CD4-positive, alpha-beta T cell (primary cell): ENCODE measurements around the gene NYNRIN. TPM values are rescaled to one million over a fixed set of nuclear protein-coding genes. Genes with fewer than 3 reads are reported as not detected.
A peak's percentile ranks its signal among the peaks of the same experiment; 100 is the strongest.

Experiments used
- ATAC-seq: fragments of 200-7000 bp; cut with Tn5 transposase; one replicate; pipeline ENCODE4 v1.10.0; 2022; ENCODE audit warnings: mild to moderate bottlenecking; ENCODE audit not compliant: poor library complexity
- CTCF ChIA-PET: fragments of 350-600 bp; sonication (Branson Sonifier 250); formaldehyde crosslinking; loops from one replicate; lab custom pipeline; 2021; ENCODE audit warnings: antibody characterized with exemption, inconsistent platforms; lab: Charles Lee
- POLR2A ChIA-PET: fragments of 350-600 bp; sonication (Branson Sonifier 250); formaldehyde crosslinking; loops from one replicate; lab custom pipeline; 2021; ENCODE audit warnings: antibody characterized with exemption, inconsistent platforms; lab: Charles Lee
- DNase-seq, 14 experiments: peaks; one replicate each; pipeline ENCODE4 v3.0.0-alpha.2; 2013 to 2020; ENCODE audit warnings: mixed read lengths in 2 of 14
- H3K27ac ChIP-seq, 2 donors: one replicate each; pipeline versions ENCODE4 v1.5.1 to v1.7.0; 2013; ENCODE audit warnings: low read length in 2 of 2, low read depth in 1 of 2, mild to moderate bottlenecking in 1 of 2
- H3K27me3 ChIP-seq, 2 experiments: 1 replicate in 1 of 2; 2 replicates in 1 of 2; pipeline versions ENCODE4 v1.6.1 to v1.7.0; 2013; ENCODE audit warnings: low read length in 2 of 2, control low read depth in 1 of 2, mild to moderate bottlenecking in 1 of 2, moderate library complexity in 1 of 2; ENCODE audit not compliant: insufficient read depth in 2 of 2, control insufficient read depth in 1 of 2
- H3K36me3 ChIP-seq: one replicate; pipeline ENCODE4 v1.6.1; 2013; ENCODE audit warnings: low read length, control low read depth; ENCODE audit not compliant: insufficient read depth
- H3K4me1 ChIP-seq: one replicate; pipeline ENCODE4 v1.6.1; 2013; ENCODE audit warnings: low read length, control low read depth; ENCODE audit not compliant: insufficient read depth
- H3K4me3 ChIP-seq: one replicate; pipeline ENCODE4 v1.5.1; 2013; ENCODE audit warnings: mild to moderate bottlenecking, low read length, moderate library complexity
- H3K9me3 ChIP-seq, 2 experiments: 1 replicate in 1 of 2; 2 replicates in 1 of 2; pipeline versions ENCODE4 v1.6.1 to v1.7.0; 2013; ENCODE audit warnings: low read length in 2 of 2, mild to moderate bottlenecking in 2 of 2, control low read depth in 1 of 2, moderate library complexity in 1 of 2; ENCODE audit not compliant: control insufficient read depth in 1 of 2, insufficient read depth in 1 of 2
- H3K27ac Mint-ChIP-seq: one replicate; pipeline ENCODE4 v1.8.0; 2020; ENCODE audit warnings: mixed read lengths
- H3K27me3 Mint-ChIP-seq: one replicate; pipeline ENCODE4 v1.8.0; 2021; ENCODE audit warnings: mixed read lengths
- H3K36me3 Mint-ChIP-seq: one replicate; pipeline ENCODE4 v1.8.0; 2021; ENCODE audit warnings: low read depth, mixed read lengths
- H3K4me1 Mint-ChIP-seq: one replicate; pipeline ENCODE4 v1.8.0; 2021; ENCODE audit warnings: low read depth, mixed read lengths
- H3K4me3 Mint-ChIP-seq: one replicate; pipeline ENCODE4 v1.8.0; 2020; ENCODE audit warnings: mild to moderate bottlenecking, mixed read lengths
- H3K9me3 Mint-ChIP-seq: one replicate; pipeline ENCODE4 v1.8.0; 2020; ENCODE audit warnings: mixed read lengths
- intact Hi-C, 2 experiments: fragments of 100-400 bp; cut with DNase I in 1 of 2; cut with micrococcal nuclease in 1 of 2; formaldehyde crosslinking; loops; one replicate each; pipeline versions ENCODE4 v1.15.1 to v1.9.0; 2023 to 2025; cut with DNase I, micrococcal nuclease
- polyA plus RNA-seq, 2 donors: library from polyadenylated mRNA; unstranded; fragments of 120-200 nt; gene quantifications; one replicate each; pipeline ENCODE4 v1.2.1, GENCODE V29; 2013
- total RNA-seq, 174 experiments: library from RNA in 2 of 174; stranded (reverse) in 2 of 174; gene quantifications; one replicate each; pipeline ENCODE4 v1.2.3 and lab custom pipeline; 2021 to 2026
- TF ChIP-seq, protein P1 (sequence below): fragments of 200-600 bp; IDR thresholded peaks from one replicate; pipeline ENCODE4 v1.8.0; 2022; ENCODE audit warnings: antibody characterized with exemption, mild to moderate bottlenecking

NYNRIN gene
- under 1 TPM; 0.08 to 0.25 TPM for total RNA-seq
- 0.19 TPM for polyA plus RNA-seq (2013, experiment 1 of 2)
- 0.73 TPM for polyA plus RNA-seq (2013, experiment 2 of 2)
- total RNA-seq (lab: John Stamatoyannopoulos, UW), result 0 to 15.4 (median 0.57) reads per million in 172 experiments

DNA sequence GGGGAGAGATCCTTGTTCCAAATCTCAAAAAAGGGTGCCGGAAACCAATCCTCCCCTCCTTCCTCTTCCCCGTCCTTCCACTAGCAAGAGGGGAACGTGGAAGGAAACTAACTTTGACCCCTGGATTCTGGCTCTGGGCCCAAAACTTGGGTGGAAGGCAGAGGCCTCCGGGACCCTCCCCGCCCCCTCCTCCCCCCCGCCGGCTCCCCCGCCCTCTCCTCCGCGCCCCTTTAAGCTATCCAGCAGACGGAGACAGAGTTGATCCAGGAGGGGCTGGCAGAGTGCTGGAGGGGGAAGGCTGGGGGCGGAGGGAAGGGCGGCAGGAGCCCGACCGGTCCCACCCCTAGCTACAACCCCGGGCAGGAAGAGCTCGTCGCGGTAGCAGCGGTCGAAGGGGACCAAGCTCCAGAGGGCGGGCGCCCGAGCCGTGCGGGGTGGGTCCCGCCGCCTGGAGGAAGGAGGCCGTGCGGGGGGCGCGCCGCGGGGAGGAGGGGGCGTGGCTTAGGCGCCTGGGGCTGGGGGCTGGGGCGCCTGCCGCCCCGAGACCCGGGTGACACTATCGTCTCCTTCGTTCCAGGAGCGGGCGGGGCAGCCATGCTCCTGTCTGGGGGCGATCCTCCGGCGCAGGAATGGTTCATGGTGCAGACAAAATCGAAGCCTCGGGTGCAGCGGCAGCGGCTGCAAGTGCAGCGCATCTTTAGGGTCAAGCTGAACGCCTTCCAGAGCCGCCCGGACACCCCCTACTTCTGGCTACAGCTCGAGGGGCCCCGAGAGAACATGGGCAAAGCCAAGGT, at the start of gene NYNRIN:
Gene NYNRIN (plus strand): TSS at position 351 of the 794 bp plus-strand sequence. CDS start 244 bp downstream, at position 595.
- Histone ChIP-seq H3K27ac (no peak within 1 kb of the TSS), H3K4me3 (peak within 1 kb of the TSS; percentile 50), H3K4me1 (peaks cover 8% of the 10 kb centered on the region), H3K27me3 (peaks cover 0 to 10% of the 10 kb centered on the region in 2 experiments), H3K9me3 (no peaks in the 10 kb centered on the region), H3K36me3 (no peaks in the 10 kb centered on the region)
- ChIA-PET POLR2A (interaction anchor here (0.7 to 1.5 kb wide), 4 partner anchors 11 to 38 kb away, joined by 3 to 9 read pairs (median 4); partner anchors contain the start of gene KHNYN), CTCF (interaction anchor here (0.6 to 1.1 kb wide), 2 partner anchors 33 to 38 kb away, joined by 3 read pairs; no protein-coding TSS in a partner anchor)
- DNase-seq, result peak in 13 of 14 experiments; percentile 3 to 55 (median 25)
- TF ChIP-seq, protein P1, sequence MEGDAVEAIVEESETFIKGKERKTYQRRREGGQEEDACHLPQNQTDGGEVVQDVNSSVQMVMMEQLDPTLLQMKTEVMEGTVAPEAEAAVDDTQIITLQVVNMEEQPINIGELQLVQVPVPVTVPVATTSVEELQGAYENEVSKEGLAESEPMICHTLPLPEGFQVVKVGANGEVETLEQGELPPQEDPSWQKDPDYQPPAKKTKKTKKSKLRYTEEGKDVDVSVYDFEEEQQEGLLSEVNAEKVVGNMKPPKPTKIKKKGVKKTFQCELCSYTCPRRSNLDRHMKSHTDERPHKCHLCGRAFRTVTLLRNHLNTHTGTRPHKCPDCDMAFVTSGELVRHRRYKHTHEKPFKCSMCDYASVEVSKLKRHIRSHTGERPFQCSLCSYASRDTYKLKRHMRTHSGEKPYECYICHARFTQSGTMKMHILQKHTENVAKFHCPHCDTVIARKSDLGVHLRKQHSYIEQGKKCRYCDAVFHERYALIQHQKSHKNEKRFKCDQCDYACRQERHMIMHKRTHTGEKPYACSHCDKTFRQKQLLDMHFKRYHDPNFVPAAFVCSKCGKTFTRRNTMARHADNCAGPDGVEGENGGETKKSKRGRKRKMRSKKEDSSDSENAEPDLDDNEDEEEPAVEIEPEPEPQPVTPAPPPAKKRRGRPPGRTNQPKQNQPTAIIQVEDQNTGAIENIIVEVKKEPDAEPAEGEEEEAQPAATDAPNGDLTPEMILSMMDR, result no peak
- intact Hi-C loops, result no loop called here
- no peaks in the 10 kb centered on the region for H3K9me3 Mint-ChIP-seq
- H3K27ac Mint-ChIP-seq, result no peak within 1 kb of the TSS
- H3K4me3 Mint-ChIP-seq, result peak within 1 kb of the TSS; percentile 84
- H3K36me3 Mint-ChIP-seq, result no peaks in the 10 kb centered on the region
- peaks cover 3% of the 10 kb centered on the region for H3K27me3 Mint-ChIP-seq
- peaks cover 8% of the 10 kb centered on the region for H3K4me1 Mint-ChIP-seq
- peak; percentile 86 for ATAC-seq

DNA sequence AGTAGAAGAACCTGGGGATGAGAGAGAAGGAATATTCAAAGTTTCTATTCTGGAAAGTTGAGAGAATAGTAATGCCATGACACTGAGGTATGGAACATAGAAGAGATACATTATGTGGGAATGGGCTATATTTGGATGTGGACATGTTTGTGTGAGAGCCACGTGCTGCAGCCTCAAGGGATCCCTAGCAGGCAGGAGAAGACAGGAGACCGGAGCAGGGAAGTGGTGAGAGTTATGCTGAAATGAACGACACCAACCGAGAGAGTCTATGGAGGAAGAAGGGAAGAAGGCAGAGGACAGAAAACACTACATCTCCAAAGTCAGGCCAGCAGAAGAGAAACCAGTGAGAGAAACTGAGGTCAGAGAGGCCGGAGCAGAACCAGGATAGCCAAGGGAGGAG, 49.1 kb upstream of the NYNRIN start:
- H3K4me3 Mint-ChIP-seq, result no peak overlapping the region
- no peaks in the 10 kb centered on the region for H3K4me1 Mint-ChIP-seq
- no peak for DNase-seq
- no peaks in the 10 kb centered on the region for H3K9me3 Mint-ChIP-seq
- ATAC-seq, result no peak
- no peaks in the 10 kb centered on the region for H3K36me3 Mint-ChIP-seq
- ChIA-PET POLR2A (no interaction called here), CTCF (no interaction called here)
- H3K27me3 Mint-ChIP-seq, result peaks cover 75% of the 10 kb centered on the region
- Histone ChIP-seq H3K27me3 (peaks cover 19 to 33% of the 10 kb centered on the region in 2 experiments), H3K4me3 (no peak overlapping the region), H3K9me3 (no peaks in the 10 kb centered on the region), H3K4me1 (no peaks in the 10 kb centered on the region), H3K27ac (no peak overlapping the region), H3K36me3 (no peaks in the 10 kb centered on the region)
- TF ChIP-seq, protein P1, result no peak
- intact Hi-C loops, result no loop called here
- no peak overlapping the region for H3K27ac Mint-ChIP-seq

DNA sequence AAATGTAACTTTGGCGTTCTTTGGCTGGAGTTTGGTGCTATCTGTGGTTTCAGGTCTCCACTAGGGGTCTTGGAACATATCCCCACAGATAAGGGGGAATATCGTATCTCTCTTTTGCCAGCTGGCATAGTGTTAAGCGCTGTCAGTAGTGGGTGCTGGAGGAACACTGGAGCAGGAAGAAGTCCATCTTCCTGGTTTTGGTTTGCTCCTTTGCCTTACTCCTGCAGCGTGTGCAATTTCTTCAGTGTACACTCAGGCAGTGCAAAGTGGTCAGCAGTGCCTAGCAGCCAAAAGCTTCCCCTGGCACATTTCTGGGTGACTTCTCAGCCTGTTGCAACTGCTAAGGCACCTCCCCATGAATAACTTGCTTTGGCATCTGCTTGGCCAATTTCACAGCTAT, 47.3 kb upstream of the NYNRIN start:
- no peak overlapping the region for H3K27ac Mint-ChIP-seq
- H3K36me3 ChIP-seq, result no peaks in the 10 kb centered on the region
- intact Hi-C loops, result no loop called here
- H3K27me3 Mint-ChIP-seq, result peaks cover 66% of the 10 kb centered on the region
- peaks cover 18 to 29% of the 10 kb centered on the region in 2 experiments for H3K27me3 ChIP-seq
- no peaks in the 10 kb centered on the region for H3K4me1 Mint-ChIP-seq
- CTCF ChIA-PET, result no interaction called here
- POLR2A ChIA-PET, result interaction anchor here (1.2 kb wide), 1 partner anchor 12 kb away, joined by 3 read pairs; the partner anchor contains the start of gene RIPK3
- H3K9me3 Mint-ChIP-seq, result no peaks in the 10 kb centered on the region
- no peaks in the 10 kb centered on the region for H3K4me1 ChIP-seq
- H3K27ac ChIP-seq, result no peak overlapping the region
- H3K9me3 ChIP-seq, result no peaks in the 10 kb centered on the region
- ATAC-seq (no peak), DNase-seq (no peak)
- no peaks in the 10 kb centered on the region for H3K36me3 Mint-ChIP-seq
- no peak overlapping the region for H3K4me3 ChIP-seq
- no peak overlapping the region for H3K4me3 Mint-ChIP-seq
- TF ChIP-seq, protein P1, result no peak
